Right lobe of liver (tissue), 4 donors: ENCODE results near the gene HOXB8.

Experiments used
- CTCF ChIP-seq, 4 donors: fragments of 200-600 bp in 3 of 4; fragments of 450-650 bp in 1 of 4; IDR thresholded peaks; one replicate each; pipeline versions ENCODE4 v1.5.1 to v1.8.0; 2016 to 2022; ENCODE audit warnings: antibody characterized with exemption in 4 of 4, mild to moderate bottlenecking in 2 of 4
- POLR2A ChIP-seq: fragments of 450-650 bp; IDR thresholded peaks from one replicate; pipeline ENCODE4 v1.6.1; 2017; ENCODE audit warnings: antibody characterized with exemption, mild to moderate bottlenecking
- donor health status: DM: no; HTN: no; CAD: no.
- donor health status: DM: no; HTN: no; CAD: no.
- donor health status: DM: no; HTN: yes; CAD: no.

GRCh38 chr17:48637323-48638260 lies 22.5 kb upstream of the HOXB8 start:
- TF ChIP-seq CTCF (IDR thresholded peaks at IDR 0.05) (no peak), POLR2A (no peak)
